ENCODE results near the gene TYMS. TPM values are rescaled to one million over a fixed set of nuclear protein-coding genes. Genes with fewer than 3 reads are reported as not detected.

Gene TYMS
- total and polyA plus RNA-seq, 10 of the 15 experiments (the other 5 are each of a cell fraction or from before 2014, with no cell fraction given): 34.8 to 524 (median 219) TPM

GRCh38 chr18:618618-619017 is 38.8 kb upstream of the TYMS start:
- FAIRE-seq (no peak), DNase-seq (ENCODE audit: low read depth, low spot score) (no peak), ATAC-seq (no peak)
- SMC1A ChIA-PET (ENCODE audit: uncharacterized antibody, unreplicated experiment): interaction anchor here (0.7 to 12.3 kb wide), 4 partner anchors 117 to 322 kb away, joined by 3 to 188 read pairs (median 4); no protein-coding TSS in a partner anchor
- Histone ChIP-seq H3K9me3 (replicated peaks; ENCODE audit: control insufficient read depth, insufficient read depth, low read length) (no peaks in the 10 kb centered on the region), H3K4me3 (no peak overlapping the region), H4K20me1 (ENCODE audit: control insufficient read depth, insufficient read depth) (no peaks in the 10 kb centered on the region), H2AFZ (ENCODE audit: control insufficient read depth, low read depth, low read length) (no peak overlapping the region), H3K27ac (ENCODE audit: control insufficient read depth, insufficient read depth) (no peak overlapping the region), H3K79me2 (ENCODE audit: control insufficient read depth, insufficient read depth, low read length) (no peaks in the 10 kb centered on the region), H3K9ac (ENCODE audit: control insufficient read depth, insufficient read depth, low read length) (no peak overlapping the region), H3K27me3 (replicated peaks in 1 of 2; ENCODE audit: control insufficient read depth in 2 of 2, insufficient read depth in 2 of 2, low read length in 1 of 2) (no peaks in the 10 kb centered on the region), H3K4me2 (ENCODE audit: control insufficient read depth, insufficient read depth) (no peak overlapping the region), H3K4me1 (ENCODE audit: control insufficient read depth, insufficient read depth, low read length) (no peaks in the 10 kb centered on the region), H3K36me3 (ENCODE audit: control insufficient read depth in 2 of 2, insufficient read depth in 2 of 2, low read length in 1 of 2) (no peaks in the 10 kb centered on the region)
- POLR2A ChIA-PET: no interaction called here
- in situ Hi-C loops (cut with MboI): loop anchor here (10.0 kb wide), 1 partner anchor 334 kb away; no protein-coding TSS in a partner anchor
- 35% methylated on average over 5 of the region's 5 CpGs for WGBS (ENCODE audit: insufficient coverage, insufficient replicate concordance, low lambda C conversion rate, missing lambda C conversion rate)
- no peak for TF ChIP-seq PBX3 (IDR thresholded peaks at IDR 0.05; ENCODE audit: insufficient replicate concordance, low read depth, low read length)
- TF ChIP-seq RELB (IDR thresholded peaks at IDR 0.05; ENCODE audit: low read depth): no peak
- no peak for TF ChIP-seq JUND (IDR thresholded peaks at IDR 0.05; ENCODE audit: low read depth, low read length)
- no peak for TF ChIP-seq ZNF384 (IDR thresholded peaks at IDR 0.05; ENCODE audit: borderline replicate concordance, low read depth, low read length)
- no peak for TF ChIP-seq E2F4 (IDR thresholded peaks at IDR 0.05; ENCODE audit: low read depth, low read length)
- RAD21 ChIA-PET (ENCODE audit: unreplicated experiment): interaction anchor here (1.3 to 10.9 kb wide), 4 partner anchors 13 to 221 kb away, joined by 3 to 168 read pairs (median 4); no protein-coding TSS in a partner anchor
- no TSS peak for BruUV-seq (replicated peaks)
- intact Hi-C loops (cut with micrococcal nuclease; ENCODE audit: unreplicated experiment): loop anchor here (5.0 kb wide), 3 partner anchors 121 to 351 kb away; partner anchors contain the start of gene THOC1
- CTCF ChIA-PET: interaction anchor here (0.9 to 7.9 kb wide), 7 partner anchors 13 to 221 kb away, joined by 3 to 82 read pairs (median 4); no protein-coding TSS in a partner anchor

Data from GM12878 (cell line).